ENCODE results near the gene CCDC85A.

The CCDC85A gene

GRCh38 chr2:56316011-56316410 lies 132.2 kb downstream of the CCDC85A start:
- TF ChIP-seq TCF4 (CRISPR knock-in tag; IDR thresholded peaks at IDR 0.05; ENCODE audit: borderline replicate concordance), result no peak
- ATAC-seq, result no peak

GRCh38 chr2:56318147-56318546 lies 134.4 kb downstream of the CCDC85A start:
- TF ChIP-seq, protein P1, sequence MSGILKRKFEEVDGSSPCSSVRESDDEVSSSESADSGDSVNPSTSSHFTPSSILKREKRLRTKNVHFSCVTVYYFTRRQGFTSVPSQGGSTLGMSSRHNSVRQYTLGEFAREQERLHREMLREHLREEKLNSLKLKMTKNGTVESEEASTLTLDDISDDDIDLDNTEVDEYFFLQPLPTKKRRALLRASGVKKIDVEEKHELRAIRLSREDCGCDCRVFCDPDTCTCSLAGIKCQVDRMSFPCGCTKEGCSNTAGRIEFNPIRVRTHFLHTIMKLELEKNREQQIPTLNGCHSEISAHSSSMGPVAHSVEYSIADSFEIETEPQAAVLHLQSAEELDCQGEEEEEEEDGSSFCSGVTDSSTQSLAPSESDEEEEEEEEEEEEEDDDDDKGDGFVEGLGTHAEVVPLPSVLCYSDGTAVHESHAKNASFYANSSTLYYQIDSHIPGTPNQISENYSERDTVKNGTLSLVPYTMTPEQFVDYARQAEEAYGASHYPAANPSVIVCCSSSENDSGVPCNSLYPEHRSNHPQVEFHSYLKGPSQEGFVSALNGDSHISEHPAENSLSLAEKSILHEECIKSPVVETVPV (CRISPR knock-in tag; IDR thresholded peaks at IDR 0.05), result no peak
- TF ChIP-seq ARNTL (CRISPR knock-in tag; IDR thresholded peaks at IDR 0.05; ENCODE audit: borderline replicate concordance, low read depth), result no peak
- no peak for TF ChIP-seq POU6F1 (CRISPR knock-in tag; IDR thresholded peaks at IDR 0.05; ENCODE audit: borderline replicate concordance, low read depth)
- TF ChIP-seq TOX (CRISPR knock-in tag; IDR thresholded peaks at IDR 0.05; ENCODE audit: borderline replicate concordance), result no peak
- no peak for TF ChIP-seq BACH2 (CRISPR knock-in tag; IDR thresholded peaks at IDR 0.05; ENCODE audit: borderline replicate concordance)
- TF ChIP-seq OSR1 (CRISPR knock-in tag; IDR thresholded peaks at IDR 0.05), result no peak
- TF ChIP-seq, protein P2, sequence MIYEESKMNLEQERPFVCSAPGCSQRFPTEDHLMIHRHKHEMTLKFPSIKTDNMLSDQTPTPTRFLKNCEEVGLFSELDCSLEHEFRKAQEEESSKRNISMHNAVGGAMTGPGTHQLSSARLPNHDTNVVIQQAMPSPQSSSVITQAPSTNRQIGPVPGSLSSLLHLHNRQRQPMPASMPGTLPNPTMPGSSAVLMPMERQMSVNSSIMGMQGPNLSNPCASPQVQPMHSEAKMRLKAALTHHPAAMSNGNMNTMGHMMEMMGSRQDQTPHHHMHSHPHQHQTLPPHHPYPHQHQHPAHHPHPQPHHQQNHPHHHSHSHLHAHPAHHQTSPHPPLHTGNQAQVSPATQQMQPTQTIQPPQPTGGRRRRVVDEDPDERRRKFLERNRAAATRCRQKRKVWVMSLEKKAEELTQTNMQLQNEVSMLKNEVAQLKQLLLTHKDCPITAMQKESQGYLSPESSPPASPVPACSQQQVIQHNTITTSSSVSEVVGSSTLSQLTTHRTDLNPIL (CRISPR knock-in tag; IDR thresholded peaks at IDR 0.05; ENCODE audit: low read depth), result no peak
- TF ChIP-seq, protein P3, sequence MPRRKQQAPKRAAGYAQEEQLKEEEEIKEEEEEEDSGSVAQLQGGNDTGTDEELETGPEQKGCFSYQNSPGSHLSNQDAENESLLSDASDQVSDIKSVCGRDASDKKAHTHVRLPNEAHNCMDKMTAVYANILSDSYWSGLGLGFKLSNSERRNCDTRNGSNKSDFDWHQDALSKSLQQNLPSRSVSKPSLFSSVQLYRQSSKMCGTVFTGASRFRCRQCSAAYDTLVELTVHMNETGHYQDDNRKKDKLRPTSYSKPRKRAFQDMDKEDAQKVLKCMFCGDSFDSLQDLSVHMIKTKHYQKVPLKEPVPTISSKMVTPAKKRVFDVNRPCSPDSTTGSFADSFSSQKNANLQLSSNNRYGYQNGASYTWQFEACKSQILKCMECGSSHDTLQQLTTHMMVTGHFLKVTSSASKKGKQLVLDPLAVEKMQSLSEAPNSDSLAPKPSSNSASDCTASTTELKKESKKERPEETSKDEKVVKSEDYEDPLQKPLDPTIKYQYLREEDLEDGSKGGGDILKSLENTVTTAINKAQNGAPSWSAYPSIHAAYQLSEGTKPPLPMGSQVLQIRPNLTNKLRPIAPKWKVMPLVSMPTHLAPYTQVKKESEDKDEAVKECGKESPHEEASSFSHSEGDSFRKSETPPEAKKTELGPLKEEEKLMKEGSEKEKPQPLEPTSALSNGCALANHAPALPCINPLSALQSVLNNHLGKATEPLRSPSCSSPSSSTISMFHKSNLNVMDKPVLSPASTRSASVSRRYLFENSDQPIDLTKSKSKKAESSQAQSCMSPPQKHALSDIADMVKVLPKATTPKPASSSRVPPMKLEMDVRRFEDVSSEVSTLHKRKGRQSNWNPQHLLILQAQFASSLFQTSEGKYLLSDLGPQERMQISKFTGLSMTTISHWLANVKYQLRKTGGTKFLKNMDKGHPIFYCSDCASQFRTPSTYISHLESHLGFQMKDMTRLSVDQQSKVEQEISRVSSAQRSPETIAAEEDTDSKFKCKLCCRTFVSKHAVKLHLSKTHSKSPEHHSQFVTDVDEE (CRISPR knock-in tag; IDR thresholded peaks at IDR 0.05), result no peak
- TF ChIP-seq CSDC2 (CRISPR knock-in tag; IDR thresholded peaks at IDR 0.05), result no peak
- TF ChIP-seq RARB (CRISPR knock-in tag; IDR thresholded peaks at IDR 0.05), result no peak
- TF ChIP-seq ZNF70 (CRISPR knock-in tag; IDR thresholded peaks at IDR 0.05), result no peak
- no peak for TF ChIP-seq ZNF565 (CRISPR knock-in tag; conservative IDR thresholded peaks at IDR 0.05; ENCODE audit: low read depth)
- no peak for ATAC-seq

DNA sequence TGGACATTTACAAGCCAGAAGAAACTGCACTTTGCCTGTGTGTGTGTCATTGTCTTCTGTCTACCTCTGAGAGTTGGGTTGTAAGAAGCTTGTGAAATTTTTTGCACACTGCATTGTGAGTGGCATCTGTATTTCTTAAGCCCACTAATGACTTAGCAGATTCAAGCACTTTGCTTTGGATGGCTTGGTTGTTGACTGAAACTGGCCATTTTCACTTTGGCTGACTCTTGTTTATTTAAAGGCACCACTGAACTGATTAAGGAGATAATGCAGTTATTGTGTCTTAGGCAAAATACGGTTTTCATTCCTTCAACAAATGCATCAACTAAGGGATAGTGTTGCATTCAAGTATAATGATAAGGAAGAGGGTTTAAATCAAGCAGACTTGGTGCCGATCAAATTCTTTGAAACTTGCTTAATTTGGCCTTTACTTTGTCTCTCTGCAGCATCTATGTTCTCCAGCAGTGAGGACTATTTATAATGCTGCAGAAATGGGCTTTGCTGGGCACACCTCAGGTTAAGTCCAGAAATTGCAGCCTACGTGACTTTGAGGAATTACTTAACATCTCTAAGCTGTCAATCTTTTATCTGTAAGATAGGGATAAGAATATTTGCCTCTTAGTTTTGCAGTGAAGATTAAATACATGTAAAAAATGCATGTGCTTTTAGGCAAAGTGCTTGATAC lies 142.0 kb downstream of the CCDC85A start:
- ATAC-seq, result peak; percentile 27

DNA sequence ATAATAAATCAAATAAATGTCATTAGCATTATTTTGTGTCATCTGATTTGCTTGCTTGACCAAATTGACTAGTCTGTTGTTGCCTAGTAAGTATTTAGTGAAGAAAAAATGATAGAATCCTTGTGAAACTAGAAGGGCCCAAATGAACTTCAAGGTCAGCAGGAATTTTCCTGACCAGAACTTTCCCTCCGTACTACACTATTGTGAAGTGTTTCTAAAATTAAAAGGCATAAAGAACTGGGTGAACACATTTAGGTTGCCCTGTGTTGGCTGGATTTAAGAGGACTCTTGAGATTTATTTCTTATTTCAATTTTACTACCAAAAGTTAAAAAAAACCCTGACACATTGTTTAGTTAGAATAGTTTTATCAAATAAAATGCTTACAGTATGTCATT lies 142.6 kb downstream of the CCDC85A start:
- no peak for ATAC-seq
- TF ChIP-seq ARNTL (CRISPR knock-in tag; IDR thresholded peaks at IDR 0.05; ENCODE audit: borderline replicate concordance, low read depth) (no peak), ZFP30 (CRISPR knock-in tag; IDR thresholded peaks at IDR 0.05) (no peak), CSDC2 (CRISPR knock-in tag; IDR thresholded peaks at IDR 0.05) (no peak), TCF4 (CRISPR knock-in tag; IDR thresholded peaks at IDR 0.05; ENCODE audit: borderline replicate concordance) (no peak), GLIS3 (CRISPR knock-in tag; IDR thresholded peaks at IDR 0.05) (no peak), BACH2 (CRISPR knock-in tag; IDR thresholded peaks at IDR 0.05; ENCODE audit: borderline replicate concordance) (no peak), ZNF70 (CRISPR knock-in tag; IDR thresholded peaks at IDR 0.05) (no peak), SNAI2 (CRISPR knock-in tag; IDR thresholded peaks at IDR 0.05) (no peak), POU6F1 (CRISPR knock-in tag; IDR thresholded peaks at IDR 0.05; ENCODE audit: borderline replicate concordance, low read depth) (no peak), ESRRG (CRISPR knock-in tag; IDR thresholded peaks at IDR 0.05) (no peak), ISL1 (CRISPR knock-in tag; IDR thresholded peaks at IDR 0.05) (no peak)
- TF ChIP-seq, protein P1 (CRISPR knock-in tag; IDR thresholded peaks at IDR 0.05), result no peak
- TF ChIP-seq, protein P3 (CRISPR knock-in tag; IDR thresholded peaks at IDR 0.05), result no peak
- TF ChIP-seq, protein P2 (CRISPR knock-in tag; IDR thresholded peaks at IDR 0.05; ENCODE audit: low read depth), result no peak

More for the DNA sequence above, 142.0 kb downstream of the CCDC85A start:
- TF ChIP-seq BACH2 (CRISPR knock-in tag; IDR thresholded peaks at IDR 0.05; ENCODE audit: borderline replicate concordance), result no peak
- no peak for TF ChIP-seq OSR1 (CRISPR knock-in tag; IDR thresholded peaks at IDR 0.05)

Data from SK-N-SH treated with all-trans-retinoic acid at 6 μM for 48 hours (cell line).